Choroid plexus epithelial cell (primary cell): ENCODE results near the gene TBC1D24.
"Not testable (repeated sequence)": the region's sequence is repeated elsewhere in the genome, so short reads cannot be mapped to it uniquely, and the experiment has no call there.

ENCODE experiments used
- DNase-seq: peaks from one replicate; pipeline ENCODE4 v3.0.0-alpha.2; 2010; ENCODE audit warnings: low read depth
- H3K4me3 ChIP-seq: 2 replicates; pipeline ENCODE4 v1.5.1; 2011; ENCODE audit warnings: low read depth, mild to moderate bottlenecking, control low read depth, low read length, moderate library complexity
- CTCF ChIP-seq: conservative IDR thresholded peaks from 2 replicates; pipeline ENCODE4 v1.5.1; 2011; ENCODE audit warnings: low read depth, mild to moderate bottlenecking, control low read depth, inconsistent platforms, low read length, moderate library complexity

Gene TBC1D24

DNA sequence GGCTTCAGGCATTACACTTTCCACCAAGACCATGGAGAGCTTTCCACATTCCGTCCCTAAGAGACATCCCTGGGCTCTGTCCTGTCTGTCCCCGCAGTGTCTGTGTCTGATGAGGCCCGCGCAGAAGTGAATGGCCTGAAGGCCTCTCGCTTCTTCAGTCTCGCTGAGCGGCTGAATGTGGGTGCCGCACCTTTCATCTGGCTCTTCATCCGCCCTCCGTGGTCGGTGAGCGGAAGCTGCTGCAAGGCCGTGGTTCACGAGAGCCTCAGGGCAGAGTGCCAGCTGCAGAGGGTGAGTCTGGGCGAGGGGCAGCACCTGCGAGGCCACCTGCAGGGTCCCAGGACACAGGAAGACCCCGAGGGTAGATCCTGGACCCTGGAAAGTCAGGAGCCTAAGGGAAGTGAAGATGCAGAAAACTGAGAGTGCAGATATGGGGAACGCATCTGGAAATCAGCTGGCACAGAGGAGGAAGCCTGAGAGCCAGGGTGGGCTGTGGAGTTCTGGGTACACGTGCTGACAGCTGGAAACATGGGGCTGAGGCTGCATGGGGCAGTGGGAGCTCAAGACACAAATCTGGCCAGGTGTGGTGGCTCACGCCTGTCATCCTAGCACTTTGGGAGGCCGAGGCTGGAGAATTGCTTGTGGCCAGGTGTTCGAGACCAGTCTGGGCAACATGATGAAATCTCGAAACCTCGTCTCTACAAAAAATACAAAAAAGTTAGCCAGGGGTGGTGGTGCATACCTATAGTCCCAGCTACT is 37.7 kb upstream of the TBC1D24 start:
- TF ChIP-seq CTCF = no peak
- no peak for DNase-seq
- no peak overlapping the region for H3K4me3 ChIP-seq

DNA sequence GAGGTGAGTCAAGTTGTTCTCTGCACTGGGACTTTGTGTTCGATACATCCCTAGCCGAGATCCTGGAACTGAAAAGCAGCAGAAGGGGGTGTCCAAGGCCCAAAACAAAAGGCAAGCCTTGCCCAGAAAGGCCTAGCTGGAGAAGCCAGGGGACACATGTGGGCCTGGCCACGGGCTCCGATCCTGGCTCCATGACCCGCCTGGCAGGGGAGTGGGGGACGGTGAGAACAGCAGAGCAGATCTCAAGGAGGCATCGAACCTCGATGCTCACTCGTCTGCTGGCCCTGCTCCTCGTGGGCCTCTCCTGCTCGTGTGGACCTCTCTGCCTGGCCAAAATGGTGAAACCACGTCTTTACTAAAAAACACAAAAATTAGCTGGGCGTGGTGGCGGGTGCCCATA is 36.8 kb upstream of the TBC1D24 start:
- TF ChIP-seq CTCF = no peak
- no peak overlapping the region for H3K4me3 ChIP-seq
- DNase-seq = no peak

DNA sequence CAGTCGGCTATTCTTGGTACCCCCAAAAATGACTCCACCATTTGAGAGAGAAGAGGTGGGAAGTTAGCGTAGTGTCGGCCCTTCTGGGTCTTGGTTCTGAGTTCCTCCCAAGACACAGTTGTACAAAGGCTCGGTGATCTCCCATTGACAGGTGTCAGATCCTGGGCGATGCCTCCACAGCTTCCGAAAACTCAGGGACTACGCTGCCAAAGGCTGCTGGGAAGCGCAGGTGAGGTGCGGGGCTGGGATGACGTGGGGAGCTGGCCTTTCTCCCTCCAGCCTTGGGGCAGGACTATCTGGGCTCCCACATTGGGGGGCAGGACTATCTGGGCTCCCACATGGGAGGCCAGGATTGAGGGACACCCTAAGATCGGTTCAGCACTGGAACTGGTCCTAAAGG is 35.3 kb upstream of the TBC1D24 start:
- H3K4me3 ChIP-seq = no peak overlapping the region
- DNase-seq = no peak
- no peak for TF ChIP-seq CTCF

GRCh38 chr16:2441143-2441804 is 33.7 kb upstream of the TBC1D24 start:
- H3K4me3 ChIP-seq, DNase-seq: not testable (repeated sequence)

DNA sequence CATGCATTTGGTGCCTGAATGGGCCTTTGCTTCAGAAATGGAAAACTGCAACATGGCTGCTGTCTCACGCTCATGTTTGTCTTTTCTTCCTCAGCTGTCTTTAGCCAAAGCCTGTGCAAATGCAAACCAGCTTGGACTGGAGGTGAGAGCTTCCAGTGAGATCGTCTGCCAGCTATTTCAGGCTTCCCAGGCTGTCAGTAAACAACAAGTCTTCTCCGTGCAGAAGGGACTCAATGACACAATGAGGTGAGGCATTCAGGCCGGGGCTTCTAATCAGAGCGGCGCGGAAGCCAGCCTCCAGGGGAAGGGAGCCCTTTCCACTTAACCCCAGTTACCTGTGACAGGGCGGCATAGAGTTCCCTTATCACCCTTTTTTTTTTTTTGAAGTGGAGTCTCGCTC is 31.4 kb upstream of the TBC1D24 start:
- DNase-seq = no peak
- no peak for TF ChIP-seq CTCF
- no peak overlapping the region for H3K4me3 ChIP-seq

DNA sequence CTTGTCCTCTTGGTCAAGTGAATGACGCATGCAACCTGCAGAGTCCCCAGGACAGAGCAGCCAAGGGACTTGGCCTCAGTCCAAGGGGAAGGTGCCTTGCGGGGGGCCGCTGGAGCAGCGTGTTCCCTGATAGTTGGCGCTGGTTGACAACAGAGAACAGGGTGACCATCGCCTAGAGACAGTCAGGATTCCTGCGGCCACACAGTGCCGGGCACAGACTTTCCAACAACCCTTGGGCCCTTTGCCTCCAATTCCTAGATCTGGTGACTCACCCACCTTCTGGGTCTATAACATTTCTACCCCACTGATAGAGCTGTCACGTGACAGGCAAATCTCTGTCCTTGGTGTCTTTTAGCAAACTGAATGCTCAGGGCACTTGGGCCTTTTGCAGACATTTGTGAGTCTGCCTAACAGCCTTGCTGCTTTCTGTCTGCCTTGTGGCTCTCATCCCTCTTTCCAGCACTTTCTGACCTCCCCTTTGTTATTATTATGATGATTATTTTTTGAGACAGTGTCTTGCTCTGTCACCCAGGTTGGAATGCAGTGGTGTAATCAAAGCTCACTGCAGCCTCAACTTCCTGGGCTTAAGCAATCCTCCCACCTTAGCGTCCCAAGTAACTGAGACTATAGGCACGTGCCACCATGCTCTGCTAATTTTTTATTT is 26.9 kb upstream of the TBC1D24 start:
- peak; percentile 58 for DNase-seq
- TF ChIP-seq CTCF = no peak
- H3K4me3 ChIP-seq = no peak overlapping the region

- no peak for DNase-seq
- TF ChIP-seq CTCF = no peak
- H3K4me3 ChIP-seq = no peak overlapping the region
Measured at GRCh38 chr16:2449118-2449517, 25.8 kb upstream of the TBC1D24 start.
